Muscle layer of colon (tissue), 2 donors: Measurements from ENCODE around the gene ADARB1.
"Not testable (repeated sequence)": the region's sequence is repeated elsewhere in the genome, so short reads cannot be mapped to it uniquely, and the experiment has no call there.

ENCODE experiments used
- H3K27ac ChIP-seq: one replicate; pipeline ENCODE4 v1.7.0; 2013; ENCODE audit warnings: low read depth, mild to moderate bottlenecking, low read length, moderate library complexity
- H3K27me3 ChIP-seq, 2 donors: one replicate each; pipeline ENCODE4 v1.7.0; 2013; ENCODE audit warnings: low read length in 2 of 2, mild to moderate bottlenecking in 2 of 2; ENCODE audit not compliant: insufficient read depth in 2 of 2, control insufficient read depth in 1 of 2
- H3K36me3 ChIP-seq: one replicate; pipeline ENCODE4 v1.7.0; 2013; ENCODE audit warnings: mild to moderate bottlenecking, low read length; ENCODE audit not compliant: insufficient read depth
- H3K4me1 ChIP-seq: one replicate; pipeline ENCODE4 v1.7.0; 2013; ENCODE audit warnings: mild to moderate bottlenecking, low read length; ENCODE audit not compliant: insufficient read depth
- H3K4me3 ChIP-seq, 2 donors: one replicate each; pipeline ENCODE4 v1.7.0; 2013; ENCODE audit warnings: low read length in 2 of 2, low read depth in 1 of 2, mild to moderate bottlenecking in 1 of 2, moderate library complexity in 1 of 2
- H3K9ac ChIP-seq: one replicate; pipeline ENCODE4 v1.7.0; 2013; ENCODE audit warnings: low read length
- H3K9me3 ChIP-seq: one replicate; pipeline ENCODE4 v1.7.0; 2013; ENCODE audit warnings: mild to moderate bottlenecking, low read length
- donor health status: abdominal sarcoma.
- donor health status: Adenocarcinoma of cecum.

Gene ADARB1

GRCh38 chr21:45128613-45129188 lies 54.3 kb downstream of the ADARB1 start:
- no peak overlapping the region for H3K9ac ChIP-seq
- peak overlapping the region; percentile 12 for H3K27ac ChIP-seq

GRCh38 chr21:45129189-45129923 lies 55.0 kb downstream of the ADARB1 start:
- H3K4me1 ChIP-seq: peaks cover 68% of the 10 kb centered on the region

More at GRCh38 chr21:45128613-45129188, 54.3 kb downstream of the ADARB1 start:
- H3K36me3 ChIP-seq: no peaks in the 10 kb centered on the region
- no peaks in the 10 kb centered on the region for H3K9me3 ChIP-seq
- peaks cover 71% of the 10 kb centered on the region for H3K4me1 ChIP-seq
- no peak overlapping the region for H3K4me3 ChIP-seq
- H3K27me3 ChIP-seq: no peaks in the 10 kb centered on the region

GRCh38 chr21:45130324-45130774 lies 56.0 kb downstream of the ADARB1 start:
- Histone ChIP-seq H3K9ac (peak overlapping the region; percentile 20), H3K27me3 (no peaks in the 10 kb centered on the region), H3K36me3 (no peaks in the 10 kb centered on the region), H3K9me3 (no peaks in the 10 kb centered on the region), H3K4me1 (peaks cover 73% of the 10 kb centered on the region), H3K27ac (peak overlapping the region; percentile 59), H3K4me3 (peak overlapping the region in 1 of 2 donors; percentile 6)

More at GRCh38 chr21:45129189-45129923, 55.0 kb downstream of the ADARB1 start:
- Histone ChIP-seq H3K9ac (no peak overlapping the region), H3K4me3 (no peak overlapping the region), H3K27ac (peak overlapping the region; percentile 59), H3K27me3 (no peaks in the 10 kb centered on the region), H3K36me3 (no peaks in the 10 kb centered on the region), H3K9me3 (no peaks in the 10 kb centered on the region)

- H3K4me1 ChIP-seq: peaks cover 62% of the 10 kb centered on the region
- H3K27ac ChIP-seq: no peak overlapping the region
- no peak overlapping the region for H3K9ac ChIP-seq
- H3K9me3 ChIP-seq: no peaks in the 10 kb centered on the region
- no peaks in the 10 kb centered on the region for H3K36me3 ChIP-seq
- no peaks in the 10 kb centered on the region for H3K27me3 ChIP-seq
- H3K4me3 ChIP-seq: no peak overlapping the region
Measured at GRCh38 chr21:45131537-45131999, 57.2 kb downstream of the ADARB1 start.

- Histone ChIP-seq H3K9ac (peak overlapping the region; percentile 1), H3K4me3 (no peak overlapping the region), H3K36me3 (no peaks in the 10 kb centered on the region), H3K4me1 (peaks cover 64% of the 10 kb centered on the region), H3K9me3 (no peaks in the 10 kb centered on the region), H3K27me3 (no peaks in the 10 kb centered on the region), H3K27ac (peak overlapping the region; percentile 4)
Measured at GRCh38 chr21:45132841-45133573, 58.6 kb downstream of the ADARB1 start.

GRCh38 chr21:45133574-45134278 lies 59.3 kb downstream of the ADARB1 start:
- not testable (repeated sequence) for H3K4me3 ChIP-seq, H3K9me3 ChIP-seq, H3K27me3 ChIP-seq, H3K9ac ChIP-seq, H3K36me3 ChIP-seq
- peak overlapping the region; percentile 4 for H3K27ac ChIP-seq
- H3K4me1 ChIP-seq: peaks cover 58% of the 10 kb centered on the region

GRCh38 chr21:45134279-45135076 lies 60.1 kb downstream of the ADARB1 start:
- H3K4me1 ChIP-seq: peaks cover 50% of the 10 kb centered on the region
- no peaks in the 10 kb centered on the region for H3K27me3 ChIP-seq
- no peak overlapping the region for H3K4me3 ChIP-seq
- no peaks in the 10 kb centered on the region for H3K9me3 ChIP-seq
- H3K9ac ChIP-seq: no peak overlapping the region
- H3K36me3 ChIP-seq: no peaks in the 10 kb centered on the region
- H3K27ac ChIP-seq: no peak overlapping the region

- no peaks in the 10 kb centered on the region for H3K9me3 ChIP-seq
- H3K9ac ChIP-seq: no peak overlapping the region
- no peaks in the 10 kb centered on the region for H3K27me3 ChIP-seq
- H3K36me3 ChIP-seq: no peaks in the 10 kb centered on the region
- H3K4me3 ChIP-seq: no peak overlapping the region
- peaks cover 44% of the 10 kb centered on the region for H3K4me1 ChIP-seq
- H3K27ac ChIP-seq: no peak overlapping the region
Measured at GRCh38 chr21:45135122-45135521, 60.7 kb downstream of the ADARB1 start.

GRCh38 chr21:45135868-45136267 lies 61.5 kb downstream of the ADARB1 start:
- Histone ChIP-seq H3K27ac (no peak overlapping the region), H3K36me3 (no peaks in the 10 kb centered on the region), H3K4me1 (peaks cover 40% of the 10 kb centered on the region), H3K9ac (no peak overlapping the region), H3K9me3 (no peaks in the 10 kb centered on the region), H3K27me3 (no peaks in the 10 kb centered on the region), H3K4me3 (no peak overlapping the region)

- no peak overlapping the region for H3K27ac ChIP-seq
- H3K9me3 ChIP-seq: no peaks in the 10 kb centered on the region
- H3K9ac ChIP-seq: no peak overlapping the region
- H3K4me3 ChIP-seq: no peak overlapping the region
- H3K27me3 ChIP-seq: no peaks in the 10 kb centered on the region
- H3K36me3 ChIP-seq: no peaks in the 10 kb centered on the region
- H3K4me1 ChIP-seq: peaks cover 34% of the 10 kb centered on the region
Measured at GRCh38 chr21:45136500-45136899, 62.1 kb downstream of the ADARB1 start.
